Loucy (cell line): ENCODE data around the gene RNASE7.

Experiments
- EZH2phosphoT487 ChIP-seq: fragments of 200-600 bp; IDR thresholded peaks from 2 replicates; pipeline ENCODE4 v1.6.1; 2018; ENCODE audit warnings: antibody characterized with exemption, mild to moderate bottlenecking, moderate library complexity, borderline replicate concordance
- TF ChIP-seq, protein P1 (sequence below): fragments of 200-600 bp; sonication (generic); conservative IDR thresholded peaks from 2 replicates; pipeline ENCODE4 v1.5.1; 2014; ENCODE audit warnings: mild to moderate bottlenecking, antibody characterized with exemption, low read length

DNA sequence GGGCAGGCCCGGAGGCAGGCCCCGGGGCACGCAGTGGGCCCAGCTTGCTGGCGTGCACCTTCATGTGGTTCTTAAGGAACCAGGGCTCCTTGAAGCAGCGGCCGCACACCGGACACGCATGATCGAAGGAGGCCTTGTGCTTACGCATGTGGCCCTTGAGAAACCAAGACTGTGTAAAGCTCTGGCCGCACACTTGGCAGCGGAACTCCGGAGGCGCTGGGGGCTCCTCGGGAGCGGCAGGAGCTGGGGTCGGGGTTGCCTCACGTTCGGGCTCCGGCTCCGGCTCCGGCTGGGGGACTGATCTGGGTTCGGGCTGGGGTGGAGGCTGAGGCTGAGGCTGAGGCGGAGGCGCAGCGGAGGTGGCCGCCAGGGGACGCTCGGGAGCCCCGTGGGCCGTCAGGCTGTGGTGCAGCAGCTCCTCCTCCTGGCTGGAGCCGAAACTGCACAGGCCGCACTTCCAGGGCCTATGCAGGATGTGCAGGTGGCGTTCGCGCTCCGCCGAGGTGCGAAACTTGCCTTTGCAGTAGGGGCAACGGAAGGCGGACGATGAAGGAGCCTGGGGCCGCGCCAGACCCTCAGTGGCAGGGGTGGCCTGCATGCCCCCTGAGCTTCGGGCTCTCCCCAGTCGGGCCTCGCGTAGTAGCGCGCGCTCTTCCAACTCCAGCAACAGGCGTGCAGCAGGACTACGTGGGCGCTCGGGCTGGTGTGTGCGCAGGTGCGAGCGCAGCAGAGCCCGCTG is 50.3 kb downstream of the RNASE7 start:
- TF ChIP-seq, protein P1, sequence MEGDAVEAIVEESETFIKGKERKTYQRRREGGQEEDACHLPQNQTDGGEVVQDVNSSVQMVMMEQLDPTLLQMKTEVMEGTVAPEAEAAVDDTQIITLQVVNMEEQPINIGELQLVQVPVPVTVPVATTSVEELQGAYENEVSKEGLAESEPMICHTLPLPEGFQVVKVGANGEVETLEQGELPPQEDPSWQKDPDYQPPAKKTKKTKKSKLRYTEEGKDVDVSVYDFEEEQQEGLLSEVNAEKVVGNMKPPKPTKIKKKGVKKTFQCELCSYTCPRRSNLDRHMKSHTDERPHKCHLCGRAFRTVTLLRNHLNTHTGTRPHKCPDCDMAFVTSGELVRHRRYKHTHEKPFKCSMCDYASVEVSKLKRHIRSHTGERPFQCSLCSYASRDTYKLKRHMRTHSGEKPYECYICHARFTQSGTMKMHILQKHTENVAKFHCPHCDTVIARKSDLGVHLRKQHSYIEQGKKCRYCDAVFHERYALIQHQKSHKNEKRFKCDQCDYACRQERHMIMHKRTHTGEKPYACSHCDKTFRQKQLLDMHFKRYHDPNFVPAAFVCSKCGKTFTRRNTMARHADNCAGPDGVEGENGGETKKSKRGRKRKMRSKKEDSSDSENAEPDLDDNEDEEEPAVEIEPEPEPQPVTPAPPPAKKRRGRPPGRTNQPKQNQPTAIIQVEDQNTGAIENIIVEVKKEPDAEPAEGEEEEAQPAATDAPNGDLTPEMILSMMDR, result peak; percentile 100
- no peak for TF ChIP-seq EZH2phosphoT487
